Activated naive CD8-positive, alpha-beta T cell treated with anti-CD3 and anti-CD28 coated beads, Interleukin-2, amount 50 U/mL, for 16 hours (primary cell): ENCODE results near the gene CALY.
"Not testable (repeated sequence)": the region's sequence is repeated elsewhere in the genome, so short reads cannot be mapped to it uniquely, and the experiment has no call there.

Source experiments
- DNase-seq: peaks from one replicate; pipeline ENCODE4 v3.0.0-alpha.2; 2020; ENCODE audit warnings: low read depth, low spot score

CALY gene, protein sequence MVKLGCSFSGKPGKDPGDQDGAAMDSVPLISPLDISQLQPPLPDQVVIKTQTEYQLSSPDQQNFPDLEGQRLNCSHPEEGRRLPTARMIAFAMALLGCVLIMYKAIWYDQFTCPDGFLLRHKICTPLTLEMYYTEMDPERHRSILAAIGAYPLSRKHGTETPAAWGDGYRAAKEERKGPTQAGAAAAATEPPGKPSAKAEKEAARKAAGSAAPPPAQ

DNA sequence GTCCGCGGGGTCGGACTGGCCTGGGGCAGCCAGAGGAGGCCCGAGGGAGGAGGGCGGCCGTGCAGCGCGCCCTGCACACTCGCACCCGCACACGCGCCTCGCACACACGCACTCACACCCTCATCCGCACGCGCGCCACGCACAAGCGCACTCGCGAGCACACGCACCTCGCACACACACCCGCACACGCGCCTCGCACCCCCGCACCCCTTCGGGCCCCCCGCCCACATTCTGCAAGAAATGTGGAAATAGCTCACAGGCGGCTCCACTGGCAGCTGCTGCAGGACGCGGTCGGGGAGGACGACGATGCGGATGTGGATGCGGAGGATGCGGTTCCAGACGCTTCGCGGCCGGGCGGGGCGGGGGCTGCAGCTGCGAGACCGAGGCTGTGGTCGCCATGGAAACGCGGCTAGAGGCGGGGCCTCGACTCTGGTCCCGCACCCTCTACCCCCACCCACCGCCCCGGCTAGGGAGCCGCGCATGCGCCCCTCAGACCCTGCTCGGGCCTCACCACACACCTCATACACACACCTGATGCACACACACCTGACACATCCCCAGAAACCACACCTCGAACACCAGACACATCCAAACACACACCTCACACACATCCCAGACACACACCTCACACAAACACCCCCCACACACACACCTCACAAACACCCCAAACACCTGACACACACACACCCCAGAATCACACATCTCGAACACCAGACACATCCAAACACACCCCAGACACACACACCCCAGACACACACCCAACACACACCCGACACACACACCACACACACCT is at the start of gene CALY:
Gene CALY (minus strand): TSS at position 320 of the 793 bp plus-strand sequence. CDS start 7,907 bp downstream, outside the sequence.
- peak; percentile 25 for DNase-seq

DNA sequence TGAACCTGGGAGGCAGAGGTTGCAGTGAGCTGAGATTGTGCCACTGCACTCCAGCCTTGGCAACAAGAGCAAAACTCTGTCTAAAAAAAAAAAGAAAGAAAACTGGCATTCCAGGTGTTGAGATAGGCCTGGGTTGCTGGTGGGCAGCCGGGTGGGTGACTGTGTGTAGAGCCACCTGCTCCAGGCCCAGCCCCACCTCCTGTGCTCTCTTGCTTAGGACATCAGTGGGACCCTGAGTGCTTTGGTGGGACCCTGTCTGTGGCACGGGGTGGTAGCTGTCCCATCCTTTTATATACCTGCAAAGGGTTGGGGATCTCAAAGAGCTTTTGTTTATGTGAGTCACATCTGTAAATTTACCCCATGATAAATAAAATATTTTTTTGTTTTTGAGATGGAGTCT is 48.5 kb upstream of the CALY start:
- no peak for DNase-seq

DNA sequence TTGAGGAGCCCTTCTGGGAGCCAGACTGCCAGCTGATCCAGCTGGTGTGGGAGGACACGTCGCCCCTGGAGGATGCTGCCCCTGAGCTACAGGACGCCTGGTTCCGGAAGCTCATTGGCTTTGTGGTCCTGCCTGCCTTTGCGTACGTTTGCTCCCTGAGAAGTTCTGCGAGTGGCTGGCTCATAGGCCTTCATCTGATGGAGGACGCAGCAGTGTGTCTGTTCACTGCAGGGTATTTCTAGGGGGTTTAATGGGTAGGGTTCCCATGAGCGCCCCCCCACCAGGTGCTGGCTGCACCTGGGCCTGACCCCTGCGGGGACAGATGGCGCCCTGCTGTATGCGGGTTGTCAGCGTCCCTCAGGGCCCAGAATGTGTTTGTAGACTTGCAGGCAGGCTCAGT is 47.4 kb upstream of the CALY start:
- no peak for DNase-seq

DNA sequence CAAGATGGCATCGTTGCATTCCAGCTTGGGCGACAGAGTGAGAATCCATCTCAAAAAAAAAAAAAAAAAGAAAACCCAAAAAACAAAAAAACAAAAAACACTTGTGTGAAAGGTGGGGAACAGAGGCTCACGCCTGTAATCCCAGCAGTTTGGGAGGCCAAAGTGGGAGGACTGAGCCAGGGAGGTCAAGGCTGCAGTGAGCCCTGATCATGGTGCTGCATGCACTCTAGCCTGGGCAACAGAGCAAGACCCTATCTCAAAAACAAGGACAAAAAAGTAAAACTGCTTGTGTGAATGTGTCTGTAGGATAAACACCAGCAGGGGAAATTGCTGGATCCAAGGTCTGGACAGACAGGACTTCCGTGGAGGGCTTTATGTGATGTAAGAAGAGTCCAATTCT is 46.9 kb upstream of the CALY start:
- DNase-seq = no peak

DNA sequence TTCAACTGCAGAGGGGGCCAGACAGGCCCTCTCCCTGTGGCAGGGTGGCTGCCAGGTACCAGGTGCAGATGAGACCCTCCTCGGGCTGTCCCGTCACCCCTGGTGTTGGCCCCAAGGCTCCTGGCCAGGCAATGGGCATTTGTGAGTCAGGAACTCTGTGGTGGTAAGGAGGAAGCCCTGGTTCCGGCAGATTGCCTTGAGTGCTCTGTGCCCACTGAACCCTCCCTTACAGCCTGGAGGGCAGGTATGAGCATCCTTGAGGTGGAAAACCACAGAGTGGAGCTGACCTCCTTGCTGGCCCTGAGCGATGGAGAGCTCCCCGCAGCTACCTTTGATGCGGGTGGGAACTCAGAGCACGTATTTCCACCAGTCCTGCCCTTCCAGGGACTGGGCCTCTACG is 44.3 kb upstream of the CALY start:
- no peak for DNase-seq

DNA sequence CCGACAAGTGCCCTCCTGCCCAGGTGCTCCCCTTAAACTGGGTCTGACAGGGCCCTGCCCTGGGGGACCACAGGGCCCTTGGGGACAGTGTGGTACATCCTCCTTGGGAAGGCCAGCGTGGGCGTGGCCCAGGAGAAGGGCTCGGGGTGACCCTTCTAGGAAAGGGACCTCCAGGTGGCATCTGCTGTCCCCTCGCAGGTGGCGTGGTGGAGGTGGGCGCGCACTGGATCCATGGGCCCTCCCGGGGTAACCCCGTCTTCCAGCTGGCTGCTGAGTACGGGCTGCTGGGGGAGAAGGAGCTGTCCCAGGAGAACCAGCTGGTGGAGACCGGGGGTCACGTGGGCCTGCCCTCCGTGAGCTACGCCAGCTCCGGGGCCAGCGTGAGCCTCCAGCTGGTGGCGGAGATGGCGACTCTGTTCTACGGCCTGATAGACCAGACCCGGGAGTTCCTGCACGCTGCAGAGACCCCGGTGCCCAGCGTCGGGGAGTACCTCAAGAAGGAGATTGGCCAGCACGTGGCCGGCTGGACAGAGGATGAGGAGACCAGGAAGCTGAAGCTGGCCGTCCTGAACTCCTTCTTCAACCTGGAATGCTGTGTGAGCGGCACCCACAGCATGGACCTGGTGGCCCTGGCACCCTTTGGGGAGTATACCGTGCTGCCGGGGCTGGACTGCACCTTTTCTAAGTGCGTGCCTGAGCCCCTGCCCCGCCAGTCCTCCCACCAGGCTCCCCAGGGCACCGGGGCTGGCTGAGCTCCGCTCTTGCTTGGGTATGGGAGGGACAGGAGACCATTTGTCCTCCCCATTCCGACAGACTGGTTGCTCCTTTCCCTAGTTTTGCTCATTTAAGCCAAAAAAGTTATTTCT is 43.3 kb upstream of the CALY start:
- no peak for DNase-seq

DNA sequence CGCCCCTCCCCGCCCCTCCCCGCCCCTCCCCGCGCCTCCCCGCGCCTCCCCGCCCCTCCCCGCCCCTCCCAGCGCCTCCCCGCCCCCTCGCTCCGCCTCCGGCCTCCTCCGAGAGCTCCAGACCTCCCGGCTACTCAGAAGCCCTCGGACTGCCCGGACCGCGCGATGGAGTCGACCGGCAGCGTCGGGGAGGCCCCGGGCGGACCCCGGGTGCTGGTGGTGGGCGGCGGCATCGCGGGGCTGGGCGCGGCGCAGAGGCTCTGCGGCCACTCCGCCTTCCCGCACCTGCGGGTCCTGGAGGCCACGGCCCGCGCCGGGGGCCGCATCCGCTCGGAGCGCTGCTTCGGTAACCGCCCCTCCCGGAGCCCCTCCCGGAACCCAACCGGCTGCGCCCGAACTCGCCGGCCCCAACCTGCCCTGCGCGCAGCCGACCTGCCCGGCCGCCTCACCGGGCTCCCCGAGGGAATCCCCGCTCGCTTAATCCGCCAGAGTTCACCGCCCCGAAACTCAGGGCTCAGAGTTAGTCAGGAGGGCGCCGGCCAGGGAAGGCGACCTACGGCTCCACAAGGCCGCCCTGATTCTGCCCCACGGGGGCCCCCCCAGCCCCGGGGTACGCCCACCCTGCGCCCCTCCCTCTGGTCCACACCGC is 42.6 kb upstream of the CALY start, which contains the start of gene PAOX:
Gene PAOX (plus strand): TSS at position 111 of the 649 bp plus-strand sequence. CDS start 55 bp downstream, at position 166.
- DNase-seq = no peak

DNA sequence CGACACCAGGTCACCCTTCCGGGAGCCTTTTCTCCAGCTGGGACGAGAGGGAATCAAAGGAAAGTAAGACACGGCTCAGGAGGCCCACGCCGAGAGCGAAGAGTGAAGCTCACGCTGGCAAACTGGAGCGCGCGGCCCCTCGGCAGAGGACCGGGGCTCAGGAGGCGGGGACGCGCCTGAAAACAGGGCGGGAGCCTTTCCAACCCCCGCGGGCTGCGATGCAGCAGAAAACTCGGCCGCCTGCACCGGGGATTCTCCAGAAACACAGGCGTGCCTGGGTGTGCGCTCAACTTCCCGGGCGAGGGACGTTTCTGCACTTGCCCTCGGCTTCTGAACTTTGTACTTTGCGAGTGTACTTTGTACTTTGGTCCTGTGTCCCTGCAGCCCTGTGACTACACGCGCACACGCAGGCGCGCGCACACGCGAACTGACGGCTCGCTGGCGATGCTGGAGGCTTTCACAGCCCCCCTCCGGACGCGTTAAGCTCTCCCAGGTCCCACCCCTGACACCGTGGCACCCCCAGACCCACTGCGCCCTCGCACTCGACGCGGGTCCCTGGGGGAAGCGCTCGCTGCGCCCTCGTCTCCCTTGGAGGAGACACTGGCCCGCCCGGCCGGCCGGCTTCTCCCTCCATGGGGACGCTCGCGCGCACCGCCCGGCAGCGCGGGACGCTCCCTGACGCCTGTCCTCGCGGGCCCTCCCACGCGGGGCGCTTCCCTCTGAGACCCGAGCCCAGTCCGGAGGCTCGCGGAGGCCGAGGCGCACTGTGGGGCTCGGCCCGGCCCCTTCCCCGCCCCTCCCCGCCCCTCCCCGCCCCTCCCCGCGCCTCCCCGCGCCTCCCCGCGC is 41.8 kb upstream of the CALY start:
- DNase-seq = no peak

DNA sequence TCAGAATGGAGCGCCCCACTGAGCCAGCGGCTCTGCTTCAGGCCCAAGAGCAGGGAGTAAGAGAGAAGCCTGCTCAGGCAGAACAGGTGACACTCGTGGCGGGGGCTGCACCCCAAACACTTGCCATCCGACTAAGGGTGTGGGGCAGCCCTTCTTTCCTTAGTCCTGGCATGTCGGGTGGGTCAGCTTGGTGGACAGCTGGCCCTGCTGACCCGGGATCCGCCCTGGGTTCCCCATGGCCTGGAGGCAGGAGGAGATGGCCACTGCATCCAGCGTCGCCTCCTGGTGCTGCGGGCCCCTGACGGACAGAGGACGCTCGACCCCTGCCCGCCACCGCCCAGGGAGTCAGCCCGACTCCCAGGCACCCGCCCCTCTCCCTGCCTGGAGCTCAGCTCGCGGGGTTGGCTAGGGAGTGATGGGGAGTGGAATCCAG is 41.1 kb upstream of the CALY start:
- no peak for DNase-seq

DNA sequence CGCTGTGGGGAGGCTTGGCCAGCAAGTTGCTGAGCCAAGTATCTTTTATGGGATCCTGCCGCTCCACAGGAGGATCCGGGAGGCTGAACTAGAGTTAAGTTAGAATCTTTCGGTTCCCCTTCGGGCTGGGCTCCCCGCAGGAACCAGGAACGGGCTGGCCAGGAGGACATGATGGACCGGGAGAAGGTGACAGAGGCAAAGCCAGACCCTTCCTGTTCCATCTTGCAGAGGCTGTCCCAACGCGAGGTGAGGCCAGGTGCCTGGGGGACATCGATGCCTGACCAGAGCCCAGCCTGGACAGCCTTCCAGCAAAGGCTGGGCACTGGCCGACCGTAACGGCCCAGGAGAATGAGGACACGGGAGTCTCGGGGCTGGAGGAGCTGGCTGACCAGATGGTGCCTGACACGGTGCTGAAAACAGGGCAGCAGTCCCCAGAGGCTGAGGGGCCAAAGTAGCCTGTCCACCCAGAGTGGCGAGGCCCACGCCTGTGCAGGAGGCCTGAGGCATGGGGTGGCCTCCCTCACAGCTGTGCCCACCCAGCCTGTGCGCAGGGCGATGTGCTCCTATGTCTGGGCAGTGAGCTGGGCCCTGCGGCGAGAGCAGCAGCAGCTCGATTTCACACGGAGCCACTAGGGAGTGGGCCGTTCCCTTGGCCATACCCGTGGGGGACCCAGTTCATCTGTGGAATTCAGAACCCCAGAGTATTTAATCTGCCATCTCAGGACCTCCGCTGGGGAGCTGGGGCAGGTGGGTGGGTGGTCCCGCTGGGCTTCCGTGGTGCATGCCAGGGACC is 40.5 kb upstream of the CALY start:
- DNase-seq = no peak

DNA sequence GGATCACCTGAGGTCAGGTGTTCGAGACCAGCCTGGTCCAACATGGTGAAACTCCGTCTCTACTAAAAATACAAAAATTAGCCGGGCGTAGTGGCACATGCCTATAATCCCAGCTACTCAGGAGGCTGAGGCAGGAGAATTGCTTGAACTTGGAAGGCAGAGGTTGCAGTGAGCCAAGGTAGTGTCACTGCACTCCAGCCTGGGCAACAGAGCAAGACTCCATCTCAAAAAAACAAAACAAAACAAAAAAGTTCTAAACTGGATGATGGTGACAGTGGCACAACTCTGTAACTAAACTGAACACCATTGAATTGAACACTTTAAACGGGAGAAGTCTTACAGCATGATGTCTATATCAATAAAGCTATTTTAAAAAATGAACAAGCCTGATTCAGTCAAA is 39.5 kb upstream of the CALY start:
- DNase-seq = not testable (repeated sequence)

DNA sequence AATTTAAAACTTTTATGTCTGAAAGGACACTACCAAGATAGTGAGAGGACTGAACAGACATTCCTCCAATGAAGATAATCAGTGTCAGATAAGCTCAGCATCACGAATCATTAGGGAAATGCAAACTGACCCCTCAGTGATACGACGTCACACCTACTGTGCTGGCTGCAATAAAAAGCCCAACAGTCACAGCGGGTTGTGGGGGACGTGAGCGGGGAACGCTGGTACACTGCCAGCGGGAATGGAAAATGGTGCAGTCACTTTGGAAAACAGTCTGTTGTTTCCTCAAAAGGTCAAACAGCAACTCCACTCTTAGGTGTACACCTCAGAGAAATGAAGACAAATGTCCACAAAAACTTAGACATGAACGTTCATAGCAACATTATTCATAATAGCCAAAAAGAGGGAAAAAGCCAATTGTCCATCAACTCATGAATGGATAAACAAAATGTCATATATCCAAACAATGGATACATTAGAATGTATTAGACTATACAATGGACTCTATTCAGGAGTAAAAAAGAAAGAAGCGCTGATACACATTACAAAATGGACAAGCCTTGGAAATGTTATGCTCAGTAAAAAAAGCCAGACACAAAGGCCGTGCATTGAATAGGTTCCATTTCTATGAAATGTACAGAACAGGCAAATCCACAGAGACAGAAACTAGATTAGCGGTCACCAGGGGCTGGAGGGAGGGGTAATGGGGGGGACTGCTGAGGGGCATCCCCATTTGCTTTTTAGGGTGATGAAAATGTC is 38.8 kb upstream of the CALY start:
- DNase-seq = no peak

DNA sequence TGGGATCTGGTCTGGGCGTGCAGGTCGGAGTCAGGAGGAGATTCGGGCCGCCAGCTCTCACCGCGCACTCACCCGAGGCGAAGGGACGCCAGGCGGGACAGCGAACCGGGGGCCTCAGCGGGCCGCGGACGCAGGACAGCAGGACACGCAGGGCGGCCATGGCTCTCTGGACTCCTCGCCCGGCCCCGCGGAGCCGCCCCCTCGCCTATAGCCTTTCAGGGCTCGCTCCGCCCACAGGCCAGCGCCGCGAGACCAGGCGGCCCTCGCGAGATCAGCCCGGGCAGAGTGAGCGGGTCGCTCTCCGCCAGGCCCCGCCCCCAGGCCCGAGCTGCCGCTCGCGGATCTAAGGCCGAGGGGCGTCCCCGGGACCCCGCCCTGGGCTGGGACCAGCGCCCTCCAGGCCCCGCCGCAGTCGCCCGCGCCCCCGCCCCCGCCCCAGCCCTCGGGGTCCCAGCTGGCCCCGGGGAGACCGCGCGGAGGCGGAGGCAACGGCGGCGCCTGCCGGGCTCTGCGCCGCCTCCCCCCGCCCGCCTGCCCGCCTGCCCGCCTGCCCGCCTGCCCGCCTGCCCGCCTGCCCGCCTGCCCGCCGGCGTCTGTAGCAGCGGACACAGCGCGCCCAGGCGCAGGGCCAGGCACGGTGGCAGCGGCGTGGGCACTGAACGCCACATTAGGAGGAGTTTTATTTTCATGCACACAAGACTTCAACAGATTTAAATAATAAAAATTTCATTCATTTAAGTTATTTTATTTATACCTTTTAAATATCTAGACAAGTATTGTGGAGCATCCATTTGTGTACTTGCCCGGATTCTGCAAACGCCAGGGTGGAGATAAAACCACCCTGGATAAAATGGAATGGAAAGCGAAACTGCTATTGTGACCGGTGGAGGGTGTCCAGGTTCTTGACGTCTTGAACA is 36.7 kb upstream of the CALY start, which contains the start of gene ECHS1:
Gene ECHS1 (minus strand): TSS at position 181 of the 917 bp plus-strand sequence. CDS start 21 bp downstream, at position 160.
- peak; percentile 86 for DNase-seq

DNA sequence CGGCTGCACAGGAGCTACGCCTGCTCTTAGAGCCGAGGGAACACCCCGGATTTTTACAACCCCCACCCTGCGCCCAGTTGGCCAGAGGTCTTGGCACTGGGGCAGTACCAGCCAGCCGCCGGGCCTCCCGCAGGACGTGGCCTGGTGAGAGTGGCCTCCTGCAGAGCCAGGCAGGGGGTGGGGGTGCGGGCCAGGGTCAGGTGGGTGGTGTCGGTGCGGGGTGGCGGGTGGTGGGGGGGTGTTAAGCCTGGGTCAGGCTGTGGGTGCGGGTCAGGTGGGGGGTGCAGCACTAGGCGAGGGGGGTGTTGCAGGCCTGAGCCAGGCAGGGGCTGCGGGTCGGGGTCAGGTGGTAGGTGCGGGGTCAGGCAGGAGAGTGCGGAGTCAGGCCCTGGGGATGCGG is 35.8 kb upstream of the CALY start:
- DNase-seq = no peak

DNA sequence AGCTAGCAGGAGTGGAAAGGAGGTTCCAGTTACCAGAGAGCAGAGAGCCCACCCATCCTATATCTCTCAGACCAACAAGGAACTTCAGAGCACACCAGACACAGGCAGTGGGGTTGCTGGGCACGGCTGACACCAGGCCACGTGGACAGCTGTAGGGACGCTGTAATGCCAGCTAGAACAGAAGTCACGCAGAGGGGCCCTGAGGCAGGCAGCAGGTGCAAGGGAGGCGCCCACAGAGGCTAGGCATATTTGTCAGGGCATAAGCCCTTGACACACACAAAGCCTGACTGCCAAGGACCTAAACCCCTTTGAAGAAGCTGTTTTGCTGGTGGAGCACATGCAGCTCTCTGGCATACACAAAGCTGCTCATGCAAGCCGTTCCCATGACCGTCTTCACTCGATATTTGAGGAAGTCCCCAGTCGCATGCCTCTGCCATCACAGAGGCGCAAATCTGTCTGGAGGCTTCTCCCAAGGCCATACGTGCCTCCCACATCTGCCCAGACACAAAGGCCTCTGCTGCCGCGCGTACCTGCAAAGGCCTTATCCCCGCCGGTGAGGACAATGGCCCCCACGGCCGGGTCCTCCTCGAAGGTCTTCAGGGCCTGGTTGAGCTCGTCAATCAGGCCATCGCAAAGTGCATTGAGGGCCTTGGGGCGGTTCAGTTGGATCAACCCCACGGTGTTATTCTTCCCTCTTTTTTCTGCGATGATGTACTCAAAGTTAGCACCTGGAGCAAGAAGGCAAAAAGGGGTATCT is 33.5 kb upstream of the CALY start:
- DNase-seq = no peak

DNA sequence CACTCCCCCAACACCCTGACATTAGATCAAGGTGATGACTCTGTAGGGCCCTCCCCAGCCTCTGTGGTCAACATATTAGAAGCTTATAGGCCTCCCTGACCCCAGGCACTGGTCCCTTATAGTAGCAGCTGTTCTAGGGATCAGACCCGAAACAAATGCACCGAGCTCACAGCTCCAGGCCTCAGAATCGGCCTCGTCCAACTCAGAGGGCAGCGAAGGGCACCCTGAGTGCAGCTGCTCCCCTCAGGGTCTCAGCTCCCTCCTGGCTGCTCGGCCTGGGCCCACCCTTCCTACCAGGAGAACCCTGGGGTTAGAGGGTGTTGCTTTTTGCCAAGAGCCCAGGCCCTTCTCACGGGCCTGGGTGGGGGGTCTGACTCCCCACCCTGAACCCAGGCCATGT is 31.5 kb upstream of the CALY start:
- no peak for DNase-seq

DNA sequence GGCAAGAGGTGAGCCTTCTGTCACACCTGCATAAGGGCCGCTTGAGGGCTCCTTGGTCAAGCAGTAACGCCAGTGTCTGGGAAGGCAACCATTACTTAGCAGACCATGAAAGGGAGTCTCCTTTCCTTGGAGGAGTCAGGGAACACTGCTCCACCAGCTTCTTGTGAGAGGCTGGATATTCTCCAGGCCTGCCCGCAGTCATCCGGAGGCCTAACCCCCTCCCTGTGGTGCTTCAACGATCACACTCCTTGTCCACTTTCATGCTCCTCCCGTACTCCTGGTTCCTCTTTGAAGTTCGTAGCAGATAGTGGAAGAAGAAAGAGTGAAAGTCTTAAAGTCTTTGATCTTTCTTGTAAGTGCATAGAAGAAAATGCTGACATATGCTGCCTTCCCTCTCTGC is 30.8 kb upstream of the CALY start:
- DNase-seq = not testable (repeated sequence)
